ENCODE results near the gene OR6S1. TPM values are rescaled to one million over a fixed set of nuclear protein-coding genes. Genes with fewer than 3 reads are reported as not detected.
A peak's percentile ranks its signal among the peaks of the same experiment; 100 is the strongest.

OR6S1 gene
- total and polyA plus RNA-seq, 10 of the 15 experiments (the other 5 are each of a cell fraction or from before 2014, with no cell fraction given) = 0.22 to 0.67 (median 0.43) TPM; not detected in 4

DNA sequence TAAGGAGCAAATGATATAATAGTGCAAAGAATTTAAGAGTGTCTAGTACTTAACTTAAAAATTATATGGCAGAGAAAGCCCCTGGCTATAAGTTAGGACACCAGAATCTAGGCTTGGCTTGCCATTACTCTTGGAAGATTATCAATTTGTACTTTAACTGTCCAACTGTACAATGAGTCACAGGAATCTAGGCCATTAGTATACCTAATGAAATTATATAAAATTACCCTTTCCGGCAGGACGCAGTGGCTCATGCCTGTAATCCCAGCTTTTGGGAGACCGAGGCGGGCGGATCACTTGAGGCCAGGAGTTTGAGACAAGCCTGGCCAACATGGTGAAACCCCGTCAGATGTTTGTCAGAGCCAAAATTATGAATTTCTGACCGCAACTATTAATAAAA, 691 bp upstream of the OR6S1 start (continued):
- TF ChIP-seq, protein P1, sequence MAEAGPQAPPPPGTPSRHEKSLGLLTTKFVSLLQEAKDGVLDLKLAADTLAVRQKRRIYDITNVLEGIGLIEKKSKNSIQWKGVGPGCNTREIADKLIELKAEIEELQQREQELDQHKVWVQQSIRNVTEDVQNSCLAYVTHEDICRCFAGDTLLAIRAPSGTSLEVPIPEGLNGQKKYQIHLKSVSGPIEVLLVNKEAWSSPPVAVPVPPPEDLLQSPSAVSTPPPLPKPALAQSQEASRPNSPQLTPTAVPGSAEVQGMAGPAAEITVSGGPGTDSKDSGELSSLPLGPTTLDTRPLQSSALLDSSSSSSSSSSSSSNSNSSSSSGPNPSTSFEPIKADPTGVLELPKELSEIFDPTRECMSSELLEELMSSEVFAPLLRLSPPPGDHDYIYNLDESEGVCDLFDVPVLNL (IDR thresholded peaks at IDR 0.05; ENCODE audit: low read depth, low read length) = no peak
- TF ChIP-seq GATAD2B (conservative IDR thresholded peaks at IDR 0.05; ENCODE audit: low read depth) = no peak
- TF ChIP-seq EZH2 (IDR thresholded peaks at IDR 0.05; ENCODE audit: borderline replicate concordance, control insufficient read depth, low read depth, low read length) = no peak
- no peak for TF ChIP-seq HDAC2 (IDR thresholded peaks at IDR 0.05)

DNA sequence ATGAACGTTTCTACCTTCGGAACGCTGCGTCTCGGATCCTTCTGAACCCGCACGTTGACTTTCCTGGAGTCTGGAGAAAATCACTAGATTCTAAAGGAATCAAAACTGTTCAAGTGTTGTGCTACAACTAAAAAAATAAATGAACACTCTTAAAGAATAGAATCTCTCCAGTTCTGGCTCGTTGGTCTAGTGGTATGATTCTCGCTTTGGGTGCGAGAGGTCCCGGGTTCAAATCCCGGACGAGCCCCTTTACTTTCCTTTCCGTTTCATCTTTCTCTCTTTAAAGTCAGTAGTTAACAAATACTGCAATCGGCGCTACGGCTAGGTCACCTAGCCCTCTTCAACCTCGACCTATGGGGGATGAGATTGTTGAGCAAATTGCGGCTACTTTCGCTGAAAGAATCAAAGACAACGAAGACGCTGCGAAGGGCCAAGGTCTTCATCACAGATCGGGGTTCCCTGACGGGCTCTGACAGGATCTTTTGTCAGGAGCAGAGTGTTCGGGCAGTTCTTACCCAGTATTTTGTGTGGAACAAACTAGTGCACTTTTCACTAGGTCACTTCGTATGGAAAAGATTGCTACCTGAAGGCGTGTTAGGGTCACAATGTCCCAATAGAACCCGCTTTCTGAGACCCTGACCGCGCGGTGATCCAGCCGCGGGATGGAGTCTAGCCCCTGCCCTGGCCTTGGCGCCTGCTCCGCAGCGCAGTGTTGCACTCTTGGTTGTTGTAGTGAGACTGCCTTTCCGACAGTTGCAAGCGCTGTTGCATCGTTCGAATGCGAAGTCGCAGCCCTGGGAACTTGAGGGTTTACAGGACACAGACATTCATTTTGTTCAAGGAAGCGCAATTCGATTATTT, 8.4 kb downstream of the OR6S1 start:
- no TSS peak for BruUV-seq (replicated peaks)
- 29% methylated on average over 45 of the region's 45 CpGs for WGBS (ENCODE audit: insufficient coverage, insufficient replicate concordance, low lambda C conversion rate, missing lambda C conversion rate)
- TF ChIP-seq PAX5 (IDR thresholded peaks at IDR 0.05; ENCODE audit: borderline replicate concordance, low read depth, low read length) (no peak), IKZF1 (conservative IDR thresholded peaks at IDR 0.05) (peak; percentile 45), CEBPB (IDR thresholded peaks at IDR 0.05; ENCODE audit: borderline replicate concordance in 1 of 2, low read depth in 2 of 2, low read length in 2 of 2) (no peak), ETV6 (conservative IDR thresholded peaks at IDR 0.05 in 1 of 2, IDR thresholded peaks at IDR 0.05 in 1 of 2; ENCODE audit: borderline replicate concordance in 1 of 2, low read depth in 1 of 2) (no peak), SUPT20H (IDR thresholded peaks at IDR 0.05; ENCODE audit: borderline replicate concordance, control insufficient read depth, low read depth, low read length) (no peak), STAT3 (IDR thresholded peaks at IDR 0.05; ENCODE audit: low read depth, low read length) (no peak), SIX5 (IDR thresholded peaks at IDR 0.05; ENCODE audit: low read depth, low read length, severe bottlenecking) (no peak), ZNF24 (IDR thresholded peaks at IDR 0.05) (peak; percentile 98), YY1 (IDR thresholded peaks at IDR 0.05; ENCODE audit: low read depth, low read length) (no peak), FOS (IDR thresholded peaks at IDR 0.05; ENCODE audit: borderline replicate concordance, extremely low read depth, insufficient read length) (no peak), BRCA1 (IDR thresholded peaks at IDR 0.05; ENCODE audit: low read depth, low read length) (no peak), RFX5 (IDR thresholded peaks at IDR 0.05; ENCODE audit: low read depth, low read length) (no peak), EED (IDR thresholded peaks at IDR 0.05; ENCODE audit: low read depth) (no peak), DPF2 (IDR thresholded peaks at IDR 0.05) (no peak), TARDBP (IDR thresholded peaks at IDR 0.05; ENCODE audit: borderline replicate concordance) (peak; percentile 60; the same call in 1 of the 2 replicates)
- TF ChIP-seq, protein P2, sequence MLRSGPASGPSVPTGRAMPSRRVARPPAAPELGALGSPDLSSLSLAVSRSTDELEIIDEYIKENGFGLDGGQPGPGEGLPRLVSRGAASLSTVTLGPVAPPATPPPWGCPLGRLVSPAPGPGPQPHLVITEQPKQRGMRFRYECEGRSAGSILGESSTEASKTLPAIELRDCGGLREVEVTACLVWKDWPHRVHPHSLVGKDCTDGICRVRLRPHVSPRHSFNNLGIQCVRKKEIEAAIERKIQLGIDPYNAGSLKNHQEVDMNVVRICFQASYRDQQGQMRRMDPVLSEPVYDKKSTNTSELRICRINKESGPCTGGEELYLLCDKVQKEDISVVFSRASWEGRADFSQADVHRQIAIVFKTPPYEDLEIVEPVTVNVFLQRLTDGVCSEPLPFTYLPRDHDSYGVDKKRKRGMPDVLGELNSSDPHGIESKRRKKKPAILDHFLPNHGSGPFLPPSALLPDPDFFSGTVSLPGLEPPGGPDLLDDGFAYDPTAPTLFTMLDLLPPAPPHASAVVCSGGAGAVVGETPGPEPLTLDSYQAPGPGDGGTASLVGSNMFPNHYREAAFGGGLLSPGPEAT (IDR thresholded peaks at IDR 0.05; ENCODE audit: low read depth) = peak; percentile 39; the same call in 1 of the 2 replicates

More for the DNA sequence above, 8.4 kb downstream of the OR6S1 start:
- RAD21 ChIA-PET (ENCODE audit: unreplicated experiment) = interaction anchor here (0.6 to 3.1 kb wide), 8 partner anchors 20 to 58 kb away, joined by 3 to 38 read pairs (median 4); partner anchors contain the start of gene RNASE4
- peak overlapping the region; percentile 88; the same call in 1 of the 2 replicates for H3K4me3 ChIP-seq
- peak; percentile 76 for DNase-seq (ENCODE audit: low read depth, low spot score)
- SMC1A ChIA-PET (ENCODE audit: uncharacterized antibody, unreplicated experiment) = interaction anchor here (0.8 to 5.2 kb wide), 10 partner anchors 10 to 292 kb away, joined by 3 to 49 read pairs (median 9); partner anchors contain the start of gene RNASE4
- peak; percentile 77 for ATAC-seq
- FAIRE-seq = peak; percentile 68
- peak overlapping the region; percentile 25 for H2AFZ ChIP-seq (ENCODE audit: control insufficient read depth, low read depth, low read length)
- peak overlapping the region; percentile 99 for H3K4me2 ChIP-seq (ENCODE audit: control insufficient read depth, insufficient read depth)
- H3K27me3 ChIP-seq (replicated peaks in 1 of 2; ENCODE audit: control insufficient read depth in 2 of 2, insufficient read depth in 2 of 2, low read length in 1 of 2) = peaks cover 0 to 2% of the 10 kb centered on the region in 2 experiments; a peak in 1 of 4 replicates
- peaks cover 7% of the 10 kb centered on the region; the same call in 1 of the 2 replicates for H3K4me1 ChIP-seq (ENCODE audit: control insufficient read depth, insufficient read depth, low read length)
- in situ Hi-C loops (cut with MboI) = loop anchor here (5.0 kb wide), 1 partner anchor 49 kb away; the partner anchor contains the start of gene RNASE4
- H3K9ac ChIP-seq (ENCODE audit: control insufficient read depth, insufficient read depth, low read length) = peak overlapping the region; percentile 51
- H3K36me3 ChIP-seq (ENCODE audit: control insufficient read depth in 2 of 2, insufficient read depth in 2 of 2, low read length in 1 of 2) = no peaks in the 10 kb centered on the region
- intact Hi-C loops (cut with micrococcal nuclease; ENCODE audit: unreplicated experiment) = loop anchor here (2.0 kb wide), 1 partner anchor 30 kb away; no protein-coding TSS in a partner anchor
- POLR2A ChIA-PET = interaction anchor here (1.2 to 2.1 kb wide), 3 partner anchors 14 to 50 kb away, joined by 3 to 8 read pairs (median 5); no protein-coding TSS in a partner anchor
- H3K9me3 ChIP-seq (replicated peaks; ENCODE audit: control insufficient read depth, insufficient read depth, low read length) = no peaks in the 10 kb centered on the region
- no peaks in the 10 kb centered on the region for H3K79me2 ChIP-seq (ENCODE audit: control insufficient read depth, insufficient read depth, low read length)
- no peaks in the 10 kb centered on the region for H4K20me1 ChIP-seq (ENCODE audit: control insufficient read depth, insufficient read depth)
- no peak overlapping the region for H3K27ac ChIP-seq (ENCODE audit: control insufficient read depth, insufficient read depth)
- CTCF ChIA-PET = interaction anchor here (1.0 to 3.7 kb wide), 7 partner anchors 16 to 58 kb away, joined by 4 to 19 read pairs (median 6); partner anchors contain the start of gene RNASE4

Measured in GM12878 (cell line).